GM12875 (cell line): Measurements from ENCODE around the gene CNRIP1.

Experiments
- H3K4me3 ChIP-seq: one replicate; pipeline ENCODE4 v1.5.1; 2011; ENCODE audit warnings: low read depth, low read length, control low read depth
- CTCF ChIP-seq: IDR thresholded peaks from 2 replicates; pipeline ENCODE4 v1.5.1; 2011; ENCODE audit warnings: low read depth, mild to moderate bottlenecking, control low read depth, inconsistent platforms, low read length, moderate library complexity, borderline replicate concordance; ENCODE audit not compliant: insufficient read depth

Gene CNRIP1

GRCh38 chr2:68248361-68248760 is 71.4 kb downstream of the CNRIP1 start:
- TF ChIP-seq CTCF, result no peak
- H3K4me3 ChIP-seq, result no peak overlapping the region

- no peak for TF ChIP-seq CTCF
- H3K4me3 ChIP-seq, result no peak overlapping the region
Measured at GRCh38 chr2:68246396-68246795, 73.4 kb downstream of the CNRIP1 start.

- no peak overlapping the region for H3K4me3 ChIP-seq
- no peak for TF ChIP-seq CTCF
Measured at GRCh38 chr2:68245672-68246071, 74.1 kb downstream of the CNRIP1 start.

- no peak for TF ChIP-seq CTCF
- no peak overlapping the region for H3K4me3 ChIP-seq
Measured at GRCh38 chr2:68245066-68245465, 74.7 kb downstream of the CNRIP1 start.

- no peak for TF ChIP-seq CTCF
- no peak overlapping the region for H3K4me3 ChIP-seq
Measured at GRCh38 chr2:68244456-68244855, 75.3 kb downstream of the CNRIP1 start.
